GM03348 (cell line): ENCODE data around the gene XRCC3.
A peak's percentile ranks its signal among the peaks of the same experiment; 100 is the strongest.

ENCODE experiments used
- DNase-seq: peaks from one replicate; pipeline ENCODE4 v3.0.0; 2012; ENCODE audit warnings: low spot score

XRCC3 gene

GRCh38 chr14:103715052-103716000, at the start of gene XRCC3, which contains the start of gene ZFYVE21:
Gene XRCC3 (minus strand): TSS chr14:103715451. CDS start chr14:103711087, 4,364 bp downstream.
Gene ZFYVE21 (plus strand): TSS chr14:103715810. CDS start chr14:103715842, 32 bp downstream.
- DNase-seq, result peak; percentile 100

DNA sequence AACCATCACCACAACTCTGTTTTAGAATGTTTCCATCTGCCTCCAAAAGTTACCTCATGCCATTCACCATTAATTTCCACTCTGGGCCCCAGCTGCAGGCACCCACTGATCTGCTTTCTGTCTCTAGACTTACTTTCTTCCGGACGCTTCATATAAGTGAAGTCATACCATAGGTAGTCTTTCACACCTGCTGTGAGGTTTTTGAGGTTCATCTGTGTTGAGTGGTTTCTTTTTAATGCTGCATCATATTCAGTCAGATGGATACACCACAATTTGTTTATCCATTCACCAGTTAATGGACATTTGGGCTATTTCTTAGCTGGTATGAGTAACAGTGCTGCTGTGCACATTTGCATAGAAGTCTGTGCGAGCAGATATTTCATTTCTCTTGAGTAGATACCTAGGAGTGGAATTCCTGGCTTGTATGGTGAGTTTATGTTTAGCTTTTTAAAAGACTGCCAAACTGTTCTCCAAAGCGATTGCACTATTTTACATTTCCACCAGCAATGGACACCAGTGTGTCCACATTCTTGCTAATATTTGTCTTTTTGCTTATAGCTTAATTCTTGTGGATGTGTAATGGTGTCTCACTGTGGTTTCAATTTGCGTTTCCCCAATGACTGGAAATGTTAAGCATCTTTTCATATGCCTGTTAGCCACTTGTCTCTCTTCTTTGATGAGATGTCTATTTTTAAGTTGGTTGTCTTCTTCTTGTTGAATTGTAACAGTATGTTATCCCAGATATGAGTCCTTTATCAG, 48.7 kb upstream of the XRCC3 start:
- no peak for DNase-seq

GRCh38 chr14:103762541-103762940, 47.3 kb upstream of the XRCC3 start:
- no peak for DNase-seq

DNA sequence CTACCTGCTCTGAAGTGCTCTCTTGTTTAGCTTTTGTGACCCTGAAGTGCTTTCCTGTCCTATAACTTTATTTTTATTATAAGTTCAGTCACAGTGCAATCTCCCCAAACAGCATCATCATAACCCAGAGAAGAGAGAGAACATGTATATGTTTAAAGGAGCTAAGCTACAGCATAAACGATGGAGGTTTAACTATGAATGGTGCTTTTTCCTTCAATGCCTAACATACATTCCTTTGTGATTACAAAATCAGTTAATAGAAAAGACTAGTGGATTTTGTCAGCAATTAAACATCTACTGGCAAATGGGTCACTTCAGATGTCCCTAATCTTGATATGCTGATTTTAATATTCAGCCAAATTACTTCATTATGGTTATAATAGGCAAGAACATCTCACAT, 46.8 kb upstream of the XRCC3 start:
- DNase-seq, result peak; percentile 46

GRCh38 chr14:103758059-103758776, 43.0 kb upstream of the XRCC3 start:
- DNase-seq, result no peak

DNA sequence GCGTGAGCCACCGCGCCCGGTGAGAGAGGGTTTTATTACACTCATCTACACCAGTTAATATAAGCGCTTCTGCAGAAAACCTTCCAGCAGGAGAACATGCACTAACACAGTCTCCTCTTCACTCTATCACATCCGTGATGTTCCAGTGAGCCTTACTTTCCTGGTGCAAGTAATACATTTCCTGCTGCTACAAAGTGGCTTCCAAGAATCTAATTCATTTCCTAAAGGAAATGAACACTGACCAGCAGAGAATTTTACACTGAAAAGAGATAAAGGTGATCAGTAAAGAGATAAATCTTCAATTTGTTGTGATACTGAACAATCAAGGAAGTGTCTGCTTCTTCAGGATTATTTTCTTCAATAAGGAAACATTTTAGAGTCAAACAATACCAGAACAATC, 39.8 kb upstream of the XRCC3 start:
- DNase-seq, result no peak

DNA sequence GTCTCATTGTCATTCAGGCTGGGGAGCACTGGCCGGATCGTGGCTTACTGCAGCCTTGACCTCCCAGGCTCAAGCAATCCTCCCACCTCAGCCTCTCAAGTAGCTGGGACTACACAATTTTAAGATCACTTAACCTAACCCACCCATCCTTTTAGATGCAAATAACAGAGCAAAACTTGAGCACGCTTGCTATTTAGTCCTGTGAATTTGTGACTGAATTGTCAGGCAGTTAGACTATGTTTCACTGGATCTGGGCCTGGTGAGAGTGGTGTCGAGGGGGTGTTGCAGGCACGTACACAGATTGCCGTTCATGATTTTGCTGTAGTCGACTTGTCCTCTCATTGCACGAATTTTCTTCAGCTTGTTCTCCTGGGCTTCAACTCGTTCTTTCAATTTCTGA, 38.5 kb upstream of the XRCC3 start:
- no peak for DNase-seq

DNA sequence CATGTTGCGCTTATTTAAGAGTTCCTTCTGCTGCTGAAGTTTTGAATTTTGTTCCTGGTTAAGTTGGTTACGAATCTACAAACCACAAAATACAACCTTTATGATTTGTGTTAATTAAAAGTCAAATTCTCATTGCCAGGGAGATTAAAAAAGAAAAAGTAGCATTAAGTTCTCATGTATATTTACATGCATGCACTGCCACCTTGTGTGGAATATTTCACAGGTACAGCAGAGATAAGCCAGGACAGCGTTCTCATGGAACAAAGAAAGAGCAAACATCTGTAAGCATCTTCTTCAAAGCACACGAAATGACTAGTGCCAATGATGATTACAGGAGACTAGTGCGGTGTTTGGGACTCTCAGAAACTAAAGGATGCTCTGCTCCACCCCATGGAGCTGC, 34.6 kb upstream of the XRCC3 start:
- DNase-seq, result no peak

DNA sequence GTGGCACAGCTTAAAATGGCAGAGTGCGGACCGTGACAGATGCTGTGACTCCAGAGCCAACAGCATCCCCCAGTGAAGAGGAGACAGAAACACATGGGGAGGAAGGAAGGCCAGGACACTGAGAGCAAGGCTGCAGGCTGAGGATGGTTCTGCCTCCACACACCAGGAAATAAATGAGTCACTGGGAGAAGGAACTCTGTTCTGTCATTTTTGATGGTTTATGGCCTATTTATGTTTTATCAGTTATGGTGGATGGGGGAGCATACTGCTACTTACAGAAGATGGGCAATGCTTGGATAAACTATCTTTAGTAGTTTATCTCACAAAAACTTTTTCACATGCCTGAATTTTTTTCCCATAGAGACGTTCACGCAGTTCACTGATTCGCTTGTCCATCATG, 34.2 kb upstream of the XRCC3 start:
- DNase-seq, result no peak

DNA sequence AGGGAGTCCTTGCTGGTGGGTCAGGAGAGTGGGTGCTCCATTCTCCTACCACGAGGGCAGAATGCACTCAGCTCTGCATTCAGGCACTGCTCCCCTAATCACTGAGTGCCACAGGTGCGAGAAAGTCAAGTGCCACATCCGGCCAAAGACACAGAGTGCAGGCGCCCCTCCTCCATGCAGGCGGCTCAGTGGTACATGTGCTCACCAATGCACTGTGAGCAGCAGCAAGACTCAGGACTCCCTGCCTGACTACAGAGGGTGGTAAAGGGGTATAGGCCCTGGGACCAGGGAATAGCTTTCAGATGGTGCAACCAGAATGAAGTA, 33.2 kb upstream of the XRCC3 start:
- DNase-seq, result no peak

GRCh38 chr14:103746701-103747100, 31.4 kb upstream of the XRCC3 start:
- DNase-seq, result no peak

DNA sequence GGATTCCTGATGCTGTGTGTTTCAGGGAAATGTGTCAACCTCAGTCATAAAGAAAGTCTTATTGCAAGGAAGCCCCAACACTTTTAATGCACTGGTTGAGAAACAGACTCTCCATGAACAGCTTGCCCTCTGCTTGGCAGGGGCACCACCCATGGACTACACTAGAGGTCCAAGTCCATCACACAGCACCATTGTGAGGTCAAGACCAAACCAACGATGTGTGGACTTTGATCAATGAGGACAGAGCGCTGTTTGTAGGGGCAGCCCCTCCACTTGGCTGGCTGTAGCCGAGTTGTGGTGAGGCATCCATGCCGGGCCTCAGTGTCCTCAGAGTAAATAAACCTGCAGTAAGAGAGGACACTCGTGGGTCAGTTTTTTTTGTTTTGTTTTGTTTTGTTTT, 30.2 kb upstream of the XRCC3 start:
- DNase-seq, result no peak

DNA sequence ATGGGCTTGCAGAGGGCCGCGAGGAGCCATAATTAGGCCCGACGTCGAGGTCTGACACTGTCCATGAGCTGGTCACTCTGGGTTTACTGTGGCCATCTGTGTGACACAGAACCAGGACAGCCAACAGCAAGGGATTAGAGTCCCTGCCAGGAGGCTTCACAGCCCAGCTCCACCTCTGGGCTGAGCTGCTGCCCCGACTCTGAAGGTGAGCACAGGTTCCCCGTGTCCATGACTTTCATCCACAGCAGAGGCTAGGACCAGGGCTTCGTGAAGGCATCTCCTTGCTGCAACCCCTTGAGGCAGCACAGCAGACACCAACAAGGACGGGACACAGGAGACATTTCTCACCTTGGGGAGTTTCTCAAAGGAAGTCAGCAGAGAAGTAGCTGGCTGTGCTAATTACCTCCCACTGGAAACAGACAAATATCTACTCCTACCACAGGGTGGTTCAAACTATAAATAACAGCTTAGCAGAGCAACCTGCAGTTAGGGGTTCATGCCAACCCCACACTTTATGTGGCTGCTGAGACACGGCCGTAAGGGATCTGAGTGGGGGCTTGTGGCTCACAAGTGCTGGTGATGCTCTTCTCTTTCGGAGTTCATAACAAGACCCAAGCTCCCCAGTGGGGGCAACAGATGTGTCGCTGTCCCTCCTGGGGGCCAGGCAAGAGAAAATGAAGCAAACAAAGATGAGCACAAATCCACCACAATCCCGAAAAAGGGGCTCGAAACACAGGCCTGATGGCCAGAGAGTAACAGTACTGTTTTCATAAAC, 29.6 kb upstream of the XRCC3 start:
- no peak for DNase-seq

GRCh38 chr14:103743691-103744090, 28.4 kb upstream of the XRCC3 start:
- no peak for DNase-seq

DNA sequence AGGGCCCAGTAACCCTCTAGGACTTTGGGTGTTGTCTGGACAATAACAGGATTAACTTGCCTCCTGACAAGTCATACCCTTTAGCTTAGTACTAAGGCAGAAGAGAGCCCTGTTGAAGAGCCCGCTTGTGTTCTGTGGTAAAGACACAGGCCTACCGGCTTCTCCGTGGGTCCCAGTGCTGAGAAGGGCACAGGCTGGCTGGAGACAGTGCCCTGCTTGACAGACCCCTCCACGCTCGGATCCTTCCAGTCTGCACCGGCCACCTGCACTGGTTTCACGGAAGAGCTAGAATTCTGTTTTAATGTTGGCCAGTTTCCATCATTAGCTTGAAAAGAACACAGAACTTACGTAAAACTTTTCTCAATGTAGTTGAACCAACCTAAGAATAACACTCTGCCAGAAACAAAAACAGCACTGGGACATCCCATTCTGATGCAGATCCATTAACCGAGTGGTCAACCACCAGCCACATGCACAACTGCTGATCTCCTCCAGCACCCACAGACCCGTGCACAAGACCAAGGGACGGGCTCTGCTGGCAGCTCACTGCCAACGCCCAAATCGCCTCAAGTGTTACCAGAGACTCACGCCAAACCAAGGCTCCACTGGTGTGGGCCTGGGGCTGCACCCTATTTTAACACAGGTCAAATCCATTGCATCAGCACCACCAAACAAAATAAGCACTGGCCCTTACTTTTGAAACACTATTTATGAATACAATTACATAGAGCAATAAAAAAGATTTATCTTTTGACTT, 27.4 kb upstream of the XRCC3 start:
- DNase-seq, result no peak

- DNase-seq, result no peak
Observed at GRCh38 chr14:103741876-103742275, 26.6 kb upstream of the XRCC3 start.

DNA sequence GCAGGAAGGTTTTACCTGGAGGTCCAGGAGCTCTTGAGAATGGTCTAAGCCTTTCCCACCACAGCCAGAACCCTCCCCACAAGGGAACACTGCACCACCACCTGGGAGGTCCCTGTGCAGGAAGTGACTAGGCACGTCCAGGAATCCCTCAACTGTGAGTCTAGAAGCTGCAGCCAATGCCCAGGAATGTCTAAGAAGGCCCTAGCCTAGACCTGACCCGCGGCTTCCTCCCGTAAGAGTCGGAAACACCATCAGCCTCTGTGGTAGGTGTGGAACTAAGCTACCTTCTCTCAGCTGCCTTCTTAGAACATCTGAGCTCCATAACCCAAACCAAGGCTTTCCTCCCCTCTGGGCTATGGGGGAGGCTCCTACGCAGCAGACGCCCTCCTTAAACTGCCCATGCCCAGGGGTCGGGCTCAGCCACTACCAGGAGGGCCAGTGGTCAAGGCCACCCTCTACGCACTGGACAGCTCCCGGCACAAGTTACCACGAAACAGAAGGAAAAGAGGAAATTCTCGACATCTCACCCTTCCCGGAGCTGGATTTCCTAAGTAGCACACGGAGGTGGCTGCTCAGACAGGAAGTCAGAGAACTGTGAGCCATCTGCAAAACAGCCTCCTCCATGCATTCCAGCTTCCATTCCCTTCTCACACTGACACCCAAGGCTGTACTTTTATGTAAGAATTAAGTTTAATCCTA, 25.9 kb upstream of the XRCC3 start:
- no peak for DNase-seq

- no peak for DNase-seq
Observed at GRCh38 chr14:103739793-103740501, 24.7 kb upstream of the XRCC3 start.

GRCh38 chr14:103739466-103739792, 24.2 kb upstream of the XRCC3 start:
- DNase-seq, result no peak
